Skin epidermis (tissue), 12 donors: ENCODE measurements around the gene ALOXE3.
"Not testable (repeated sequence)": the region's sequence is repeated elsewhere in the genome, so short reads cannot be mapped to it uniquely, and the experiment has no call there.

Experiments
- H3K27ac ChIP-seq, 21 experiments: fragments of 200-600 bp; sonication (generic) in 11 of 21; one replicate each; pipeline ENCODE4 v1.5.0; 2020; ENCODE audit warnings: mild to moderate bottlenecking in 3 of 21, inconsistent platforms in 2 of 21, moderate library complexity in 2 of 21
- H3K4me3 ChIP-seq, 7 experiments: fragments of 200-600 bp; sonication (generic) in 2 of 7; one replicate each; pipeline ENCODE4 v1.5.0; 2020; ENCODE audit warnings: inconsistent platforms in 2 of 7, mild to moderate bottlenecking in 2 of 7, moderate library complexity in 1 of 7

The ALOXE3 gene

GRCh38 chr17:8063761-8064534 lies 54.4 kb downstream of the ALOXE3 start:
- H3K27ac ChIP-seq, result no peak overlapping the region
- no peak overlapping the region for H3K4me3 ChIP-seq

- H3K27ac ChIP-seq, result no peak overlapping the region
- H3K4me3 ChIP-seq, result no peak overlapping the region
Observed at GRCh38 chr17:8062807-8063483, 55.4 kb downstream of the ALOXE3 start.

GRCh38 chr17:8062435-8062806 lies 55.9 kb downstream of the ALOXE3 start:
- no peak overlapping the region for H3K27ac ChIP-seq
- no peak overlapping the region for H3K4me3 ChIP-seq

GRCh38 chr17:8061851-8062250 lies 56.5 kb downstream of the ALOXE3 start:
- H3K4me3 ChIP-seq, H3K27ac ChIP-seq: not testable (repeated sequence)

- no peak overlapping the region for H3K27ac ChIP-seq
- H3K4me3 ChIP-seq, result no peak overlapping the region
Observed at GRCh38 chr17:8060274-8060673, 58.0 kb downstream of the ALOXE3 start.

- Histone ChIP-seq H3K4me3 (no peak overlapping the region), H3K27ac (no peak overlapping the region)
Observed at GRCh38 chr17:8059131-8059530, 59.2 kb downstream of the ALOXE3 start.

GRCh38 chr17:8057691-8058114 lies 60.6 kb downstream of the ALOXE3 start:
- Histone ChIP-seq H3K4me3 (no peak overlapping the region), H3K27ac (no peak overlapping the region)

GRCh38 chr17:8056976-8057625 lies 61.2 kb downstream of the ALOXE3 start:
- H3K27ac ChIP-seq, result peak overlapping the region in 1 of 21 experiments; percentile 7
- no peak overlapping the region for H3K4me3 ChIP-seq

- peak overlapping the region in 7 of 21 experiments; percentile 7 to 82 (median 27) for H3K27ac ChIP-seq
- H3K4me3 ChIP-seq, result no peak overlapping the region
Observed at GRCh38 chr17:8056232-8056975, 61.9 kb downstream of the ALOXE3 start.

GRCh38 chr17:8055851-8056231 lies 62.5 kb downstream of the ALOXE3 start:
- Histone ChIP-seq H3K4me3 (no peak overlapping the region), H3K27ac (peak overlapping the region in 5 of 21 experiments; percentile 7 to 82 (median 51))

- no peak overlapping the region for H3K4me3 ChIP-seq
- peak overlapping the region in 1 of 21 experiments; percentile 31 for H3K27ac ChIP-seq
Observed at GRCh38 chr17:8053600-8053999, 64.7 kb downstream of the ALOXE3 start.

- Histone ChIP-seq H3K4me3 (no peak overlapping the region), H3K27ac (no peak overlapping the region)
Observed at GRCh38 chr17:8052256-8053252, 65.8 kb downstream of the ALOXE3 start.

GRCh38 chr17:8051831-8052230 lies 66.5 kb downstream of the ALOXE3 start:
- H3K4me3 ChIP-seq, result no peak overlapping the region
- no peak overlapping the region for H3K27ac ChIP-seq

GRCh38 chr17:8048736-8049135 lies 69.6 kb downstream of the ALOXE3 start:
- H3K27ac ChIP-seq, result no peak overlapping the region
- H3K4me3 ChIP-seq, result no peak overlapping the region

- H3K27ac ChIP-seq, result no peak overlapping the region
- H3K4me3 ChIP-seq, result no peak overlapping the region
Observed at GRCh38 chr17:8048236-8048635, 70.1 kb downstream of the ALOXE3 start.

GRCh38 chr17:8047769-8048110 lies 70.6 kb downstream of the ALOXE3 start:
- H3K4me3 ChIP-seq, result no peak overlapping the region
- no peak overlapping the region for H3K27ac ChIP-seq

GRCh38 chr17:8046929-8047768 lies 71.2 kb downstream of the ALOXE3 start:
- Histone ChIP-seq H3K4me3 (no peak overlapping the region), H3K27ac (no peak overlapping the region)

- Histone ChIP-seq H3K27ac (no peak overlapping the region), H3K4me3 (no peak overlapping the region)
Observed at GRCh38 chr17:8046306-8046928, 71.9 kb downstream of the ALOXE3 start.
